Measurements from ENCODE around the gene ATP6V0A1.

DNA sequence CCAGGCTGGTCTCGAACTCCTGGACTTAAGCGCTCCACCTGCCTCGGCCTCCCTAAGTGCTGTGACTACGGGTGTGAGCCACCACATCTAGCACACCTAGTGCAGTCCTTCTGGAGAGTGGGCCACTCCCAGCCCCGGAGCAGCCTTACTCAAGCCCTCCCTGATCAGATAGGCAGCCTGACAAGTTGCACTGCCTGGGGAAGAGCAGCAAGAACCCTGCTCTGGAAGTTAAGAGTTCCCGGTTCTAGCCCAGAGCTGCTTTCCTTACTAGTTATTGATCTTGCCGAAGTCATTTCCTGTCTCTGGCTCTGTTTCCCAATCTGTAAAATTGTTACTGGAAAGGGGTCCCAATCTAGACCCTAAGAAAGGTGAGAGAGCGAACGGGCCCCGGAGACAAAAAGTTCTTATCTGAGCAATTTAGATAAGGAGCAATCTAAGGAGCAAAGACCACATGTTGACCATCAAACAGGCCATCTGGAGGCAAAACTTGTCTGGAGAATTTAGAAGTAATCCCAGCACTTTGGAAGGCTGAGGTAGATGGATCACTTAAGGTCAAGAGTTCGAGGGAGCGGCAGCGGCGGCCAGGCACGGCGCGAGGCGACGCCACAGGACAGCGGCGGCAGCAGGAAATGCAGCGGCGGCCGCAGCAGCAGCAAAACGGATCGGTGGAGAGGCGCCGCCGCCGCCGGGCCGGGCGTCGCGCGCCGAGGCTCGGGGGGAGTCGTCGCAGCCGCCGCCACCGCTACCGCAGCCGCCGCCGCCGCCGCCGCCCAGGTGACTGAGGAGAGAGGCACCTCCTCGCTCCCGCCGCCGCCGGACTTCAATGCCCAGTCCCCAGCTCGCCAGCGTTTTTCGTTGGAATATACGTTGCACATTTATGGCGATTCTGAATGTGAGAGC is 73.0 kb downstream of the ATP6V0A1 start:
- TF ChIP-seq CTCF (IDR thresholded peaks at IDR 0.05; ENCODE audit: insufficient read depth, low read length) = no peak
- no peak for TF ChIP-seq SPI1 (IDR thresholded peaks at IDR 0.05; ENCODE audit: borderline replicate concordance, low read depth)
- no peak for TF ChIP-seq POLR2AphosphoS5 (IDR thresholded peaks at IDR 0.05; ENCODE audit: low read depth)
- TF ChIP-seq REST (IDR thresholded peaks at IDR 0.05; ENCODE audit: insufficient replicate concordance, low read depth) = no peak
